NCI-H526 (cell line): ENCODE data around the gene ACP2.
A peak's percentile ranks its signal among the peaks of the same experiment; 100 is the strongest.
"Not testable (repeated sequence)": the region's sequence is repeated elsewhere in the genome, so short reads cannot be mapped to it uniquely, and the experiment has no call there.

Source experiments
- DNase-seq, 2 experiments: peaks; one replicate each; lab custom pipeline; 2025; lab: John Stamatoyannopoulos, UW

Gene ACP2

GRCh38 chr11:47241841-47242301 is 6.7 kb downstream of the ACP2 start:
- DNase-seq = no peak

GRCh38 chr11:47239852-47240251 is 8.8 kb downstream of the ACP2 start:
- DNase-seq = no peak

- no peak for DNase-seq
These were observed 12.1 kb downstream of the ACP2 start for GRCh38 chr11:47236482-47236881.

GRCh38 chr11:47235163-47235562 is 13.5 kb downstream of the ACP2 start:
- DNase-seq = no peak

- no peak for DNase-seq
These were observed 13.9 kb downstream of the ACP2 start for GRCh38 chr11:47234669-47235100.

GRCh38 chr11:47233989-47234668 is 14.5 kb downstream of the ACP2 start:
- peak in 1 of 2 experiments; percentile 42 for DNase-seq

GRCh38 chr11:47233051-47233450 is 15.6 kb downstream of the ACP2 start:
- DNase-seq = no peak

GRCh38 chr11:47229161-47229560 is 19.5 kb downstream of the ACP2 start:
- DNase-seq = no peak

GRCh38 chr11:47225552-47226400 is 22.8 kb downstream of the ACP2 start:
- no peak for DNase-seq

GRCh38 chr11:47222696-47223095 is 25.9 kb downstream of the ACP2 start:
- no peak for DNase-seq

GRCh38 chr11:47220401-47220821 is 28.2 kb downstream of the ACP2 start:
- no peak for DNase-seq

GRCh38 chr11:47216121-47216798 is 32.4 kb downstream of the ACP2 start:
- DNase-seq = peak; percentile 7 to 20

- peak in 1 of 2 experiments; percentile 72 for DNase-seq
These were observed 33.2 kb downstream of the ACP2 start for GRCh38 chr11:47215366-47215910.

- peak; percentile 79 to 93 for DNase-seq
These were observed 34.6 kb downstream of the ACP2 start for GRCh38 chr11:47213950-47214565.

GRCh38 chr11:47212938-47213337 is 35.7 kb downstream of the ACP2 start:
- no peak for DNase-seq

- no peak for DNase-seq
These were observed 40.0 kb downstream of the ACP2 start for GRCh38 chr11:47208628-47209027.

- DNase-seq = not testable (repeated sequence)
These were observed 40.5 kb downstream of the ACP2 start for GRCh38 chr11:47208008-47208552.

- DNase-seq = no peak
These were observed 41.2 kb downstream of the ACP2 start for GRCh38 chr11:47207459-47207858.

- not testable (repeated sequence) for DNase-seq
These were observed 42.0 kb downstream of the ACP2 start for GRCh38 chr11:47206577-47206976.

- DNase-seq = no peak
These were observed 44.0 kb downstream of the ACP2 start for GRCh38 chr11:47204637-47204989.

GRCh38 chr11:47202576-47202975 is 46.0 kb downstream of the ACP2 start:
- DNase-seq = no peak

- no peak for DNase-seq
These were observed 47.6 kb downstream of the ACP2 start for GRCh38 chr11:47201015-47201414.
